Measurements from ENCODE around the gene HNRNPUL2. TPM values are rescaled to one million over a fixed set of nuclear protein-coding genes. Genes with fewer than 3 reads are reported as not detected.

Gene HNRNPUL2
- polyA plus RNA-seq, 4 donors = 38.6 to 67.9 (median 44.1) TPM

GRCh38 chr11:62666259-62666926, 60.9 kb downstream of the HNRNPUL2 start:
- Histone ChIP-seq H3K4me3 (ENCODE audit: low read depth in 1 of 3, low read length in 3 of 3) (peak overlapping the region; percentile 84 to 98 (median 97)), H3K27ac (ENCODE audit: low read depth in 1 of 3, low read length in 2 of 3) (peak overlapping the region; percentile 57 to 98 (median 95)), H3K36me3 (ENCODE audit: control insufficient read depth in 3 of 3, insufficient read depth in 2 of 3, low read depth in 1 of 3, low read length in 3 of 3) (peaks cover 0 to 41% (median 3%) of the 10 kb centered on the region in 3 donors), H3K27me3 (ENCODE audit: control insufficient read depth in 3 of 3, insufficient read depth in 3 of 3, low read length in 3 of 3) (no peaks in the 10 kb centered on the region), H3K4me1 (ENCODE audit: control insufficient read depth in 3 of 3, insufficient read depth in 2 of 3, low read depth in 1 of 3, low read length in 2 of 3) (peaks cover 10 to 12% (median 11%) of the 10 kb centered on the region in 3 donors), H3K9me3 (ENCODE audit: control insufficient read depth in 2 of 2, insufficient read depth in 1 of 2, low read depth in 1 of 2, low read length in 1 of 2) (no peaks in the 10 kb centered on the region)
- DNase-seq (no peak), FAIRE-seq (no peak)
- WGBS, 3 donors = 20 to 39% (median 25%) methylated on average over 16 of the region's 16 CpGs

- 1 to 2% (median 1%) methylated on average over 39 of the region's 39 CpGs for WGBS, 3 donors
- Histone ChIP-seq H3K4me3 (ENCODE audit: low read depth in 1 of 3, low read length in 3 of 3) (peak overlapping the region; percentile 84 to 98 (median 97)), H3K36me3 (ENCODE audit: control insufficient read depth in 3 of 3, insufficient read depth in 2 of 3, low read depth in 1 of 3, low read length in 3 of 3) (peaks cover 0 to 41% (median 3%) of the 10 kb centered on the region in 3 donors), H3K9me3 (ENCODE audit: control insufficient read depth in 2 of 2, insufficient read depth in 1 of 2, low read depth in 1 of 2, low read length in 1 of 2) (no peaks in the 10 kb centered on the region), H3K27me3 (ENCODE audit: control insufficient read depth in 3 of 3, insufficient read depth in 3 of 3, low read length in 3 of 3) (no peaks in the 10 kb centered on the region), H3K27ac (ENCODE audit: low read depth in 1 of 3, low read length in 2 of 3) (peak overlapping the region; percentile 57 to 98 (median 95)), H3K4me1 (ENCODE audit: control insufficient read depth in 3 of 3, insufficient read depth in 2 of 3, low read depth in 1 of 3, low read length in 2 of 3) (peaks cover 10 to 12% (median 11%) of the 10 kb centered on the region in 3 donors)
- DNase-seq = peak in 1 of 2 donors; percentile 53
- FAIRE-seq = no peak
Measured at GRCh38 chr11:62665599-62666258, 61.5 kb downstream of the HNRNPUL2 start.

GRCh38 chr11:62665075-62665598, 62.1 kb downstream of the HNRNPUL2 start, which contains the start of the genes C11orf98 and CSKMT:
Gene C11orf98 (minus strand): TSS chr11:62665210. CDS start chr11:62665169, 41 bp downstream.
Gene CSKMT (plus strand): TSS chr11:62665312. CDS start chr11:62665880, 568 bp downstream.
- Histone ChIP-seq H3K4me1 (ENCODE audit: control insufficient read depth in 3 of 3, insufficient read depth in 2 of 3, low read depth in 1 of 3, low read length in 2 of 3) (peaks cover 10 to 12% (median 11%) of the 10 kb centered on the region in 3 donors), H3K27me3 (ENCODE audit: control insufficient read depth in 3 of 3, insufficient read depth in 3 of 3, low read length in 3 of 3) (no peaks in the 10 kb centered on the region), H3K27ac (ENCODE audit: low read depth in 1 of 3, low read length in 2 of 3) (peak within 1 kb of the TSS; percentile 90 to 98 (median 95)), H3K36me3 (ENCODE audit: control insufficient read depth in 3 of 3, insufficient read depth in 2 of 3, low read depth in 1 of 3, low read length in 3 of 3) (peaks cover 0 to 41% (median 3%) of the 10 kb centered on the region in 3 donors), H3K4me3 (ENCODE audit: low read depth in 1 of 3, low read length in 3 of 3) (peak within 1 kb of the TSS; percentile 84 to 98 (median 97)), H3K9me3 (ENCODE audit: control insufficient read depth in 2 of 2, insufficient read depth in 1 of 2, low read depth in 1 of 2, low read length in 1 of 2) (no peaks in the 10 kb centered on the region)
- 0 to 1% (median 0%) methylated on average over 42 to 47 of the region's 47 CpGs for WGBS, 3 donors
- FAIRE-seq (no peak), DNase-seq (peak; percentile 95 to 97)

- DNase-seq = peak; percentile 71 to 82
- H3K27me3 ChIP-seq (ENCODE audit: control insufficient read depth in 3 of 3, insufficient read depth in 3 of 3, low read length in 3 of 3) = no peaks in the 10 kb centered on the region
- no peak for FAIRE-seq
- 2 to 3% (median 2%) methylated on average over 36 of the region's 36 CpGs for WGBS, 3 donors
- peak overlapping the region; percentile 84 to 98 (median 97) for H3K4me3 ChIP-seq (ENCODE audit: low read depth in 1 of 3, low read length in 3 of 3)
- H3K4me1 ChIP-seq (ENCODE audit: control insufficient read depth in 3 of 3, insufficient read depth in 2 of 3, low read depth in 1 of 3, low read length in 2 of 3) = peaks cover 6 to 12% (median 10%) of the 10 kb centered on the region in 3 donors
- peaks cover 0 to 37% (median 3%) of the 10 kb centered on the region in 3 donors for H3K36me3 ChIP-seq (ENCODE audit: control insufficient read depth in 3 of 3, insufficient read depth in 2 of 3, low read depth in 1 of 3, low read length in 3 of 3)
- H3K27ac ChIP-seq (ENCODE audit: low read depth in 1 of 3, low read length in 2 of 3) = peak overlapping the region; percentile 90 to 98 (median 95)
- H3K9me3 ChIP-seq (ENCODE audit: control insufficient read depth in 2 of 2, insufficient read depth in 1 of 2, low read depth in 1 of 2, low read length in 1 of 2) = no peaks in the 10 kb centered on the region
Measured at GRCh38 chr11:62664405-62665074, 62.7 kb downstream of the HNRNPUL2 start.

Other genes starting within 250 kb of the HNRNPUL2 start
- gene AHNAK, start 180.7 kb downstream of the HNRNPUL2 start, polyA plus RNA-seq = 100 to 1,000 TPM in 1 of 4 donors, 10 to 100 TPM in 3; 72.1 to 110 (median 86.8) TPM
- gene EEF1G, start 153.6 kb downstream of the HNRNPUL2 start, polyA plus RNA-seq = 1,000 to 10,000 TPM; 1,124 to 2,500 (median 2,087) TPM
- 10 to 100 TPM in 3 of 4 donors, 1 to 10 TPM in 1; 7.8 to 20.1 (median 16.6) TPM for gene TUT1, start 135.9 kb downstream of the HNRNPUL2 start, polyA plus RNA-seq
- 10 to 100 TPM; 40.5 to 64.7 (median 43.0) TPM for gene MTA2, start 125.6 kb downstream of the HNRNPUL2 start, polyA plus RNA-seq
- 10 to 100 TPM; 21.2 to 46.2 (median 35.5) TPM for gene EML3, start 114.7 kb downstream of the HNRNPUL2 start, polyA plus RNA-seq
- 1 to 10 TPM in 3 of 4 donors, under 1 TPM in 1; 0.54 to 8.4 (median 3.6) TPM for gene ROM1, start 114.2 kb downstream of the HNRNPUL2 start, polyA plus RNA-seq
- gene B3GAT3, start 105.5 kb downstream of the HNRNPUL2 start, polyA plus RNA-seq = 10 to 100 TPM; 16.3 to 39.3 (median 30.1) TPM
- 100 to 1,000 TPM in 2 of 4 donors, 10 to 100 TPM in 2; 38.6 to 310 (median 103) TPM for gene GANAB, start 80.8 kb downstream of the HNRNPUL2 start, polyA plus RNA-seq
- 10 to 100 TPM in 2 of 4 donors, 1 to 10 TPM in 2; 7.3 to 17.0 (median 10.1) TPM for gene INTS5, start 74.2 kb downstream of the HNRNPUL2 start, polyA plus RNA-seq
- gene C11orf98, start 62.2 kb downstream of the HNRNPUL2 start, polyA plus RNA-seq = 100 to 1,000 TPM in 3 of 4 donors, 10 to 100 TPM in 1; 56.7 to 156 (median 135) TPM
- gene CSKMT, start 62.1 kb downstream of the HNRNPUL2 start, polyA plus RNA-seq = 10 to 100 TPM in 2 of 4 donors, 1 to 10 TPM in 2; 7.0 to 18.6 (median 12.1) TPM
- 10 to 100 TPM; 11.4 to 34.9 (median 23.4) TPM for gene UQCC3, start 55.8 kb downstream of the HNRNPUL2 start, polyA plus RNA-seq
- gene LBHD1, start 55.2 kb downstream of the HNRNPUL2 start, polyA plus RNA-seq = 1 to 10 TPM; 2.2 to 7.3 (median 6.3) TPM
- gene UBXN1, start 48.4 kb downstream of the HNRNPUL2 start, polyA plus RNA-seq = 100 to 1,000 TPM; 142 to 224 (median 161) TPM
- gene LRRN4CL, start 37.9 kb downstream of the HNRNPUL2 start, polyA plus RNA-seq = 1 to 10 TPM in 1 of 4 donors, under 1 TPM in 2, not detected in 1; 0.27 to 5.5 (median 0.55) TPM
- 10 to 100 TPM; 31.2 to 69.7 (median 50.4) TPM for gene BSCL2, start 20.0 kb downstream of the HNRNPUL2 start, polyA plus RNA-seq
- 1 to 10 TPM in 1 of 4 donors, under 1 TPM in 1, not detected in 2; 0.75 to 9.0 TPM for gene GNG3, start 19.8 kb downstream of the HNRNPUL2 start, polyA plus RNA-seq
- gene TTC9C, start 1.0 kb upstream of the HNRNPUL2 start, polyA plus RNA-seq = 10 to 100 TPM; 13.5 to 36.9 (median 31.4) TPM
- gene ZBTB3, start 26.7 kb upstream of the HNRNPUL2 start, polyA plus RNA-seq = 1 to 10 TPM in 3 of 4 donors, under 1 TPM in 1; 0.27 to 7.3 (median 4.5) TPM
- gene POLR2G, start 34.1 kb upstream of the HNRNPUL2 start, polyA plus RNA-seq = 100 to 1,000 TPM in 1 of 4 donors, 10 to 100 TPM in 3; 67.5 to 130 (median 85.6) TPM
- gene TAF6L, start 43.9 kb upstream of the HNRNPUL2 start, polyA plus RNA-seq = 10 to 100 TPM; 13.5 to 28.5 (median 16.7) TPM
- 10 to 100 TPM; 46.7 to 79.3 (median 59.2) TPM for gene TMEM179B, start 59.9 kb upstream of the HNRNPUL2 start, polyA plus RNA-seq
- gene TMEM223, start 64.5 kb upstream of the HNRNPUL2 start, polyA plus RNA-seq = 10 to 100 TPM; 15.7 to 31.6 (median 17.5) TPM
- gene NXF1, start 78.0 kb upstream of the HNRNPUL2 start, polyA plus RNA-seq = 100 to 1,000 TPM in 2 of 4 donors, 10 to 100 TPM in 2; 48.2 to 188 (median 105) TPM
- 10 to 100 TPM; 22.6 to 43.4 (median 31.7) TPM for gene STX5, start 104.6 kb upstream of the HNRNPUL2 start, polyA plus RNA-seq
- gene TEX54, start 105.4 kb upstream of the HNRNPUL2 start, polyA plus RNA-seq = under 1 TPM in 1 of 4 donors, not detected in 3; 0.83 TPM
- 10 to 100 TPM; 30.3 to 47.5 (median 35.6) TPM for gene WDR74, start 112.1 kb upstream of the HNRNPUL2 start, polyA plus RNA-seq
- 100 to 1,000 TPM; 124 to 200 (median 175) TPM for gene SLC3A2, start 153.4 kb upstream of the HNRNPUL2 start, polyA plus RNA-seq
- 1 to 10 TPM in 1 of 4 donors, under 1 TPM in 1, not detected in 2; 0.65 to 1.1 TPM for gene CHRM1, start 193.9 kb upstream of the HNRNPUL2 start, polyA plus RNA-seq

All from small intestine (tissue), 7 donors.